Measurements from ENCODE around the gene CPNE5.

CPNE5 gene

DNA sequence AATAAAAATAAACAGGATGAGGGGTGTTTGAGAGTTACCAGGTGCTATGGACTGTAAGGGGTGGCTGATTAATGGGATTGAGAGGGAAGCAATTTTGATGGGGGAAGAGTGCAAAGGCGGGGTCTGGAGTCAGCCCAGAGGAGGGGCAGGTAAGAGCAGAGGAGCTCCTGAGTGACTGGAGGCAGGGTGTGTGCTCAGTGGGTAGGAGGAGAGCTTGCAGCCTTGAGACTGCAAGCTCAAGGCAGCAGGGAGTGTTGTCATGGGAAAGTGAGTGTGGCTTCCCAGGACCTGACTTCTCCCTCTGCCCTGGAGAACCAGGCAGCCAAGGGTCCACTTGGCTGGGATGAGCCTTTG is 87.4 kb downstream of the CPNE5 start:
- in situ Hi-C loops (cut with MboI; ENCODE audit: low sequenced_read_pairs), result loop anchor here (10.0 kb wide), 1 partner anchor 137 kb away; no protein-coding TSS in a partner anchor

DNA sequence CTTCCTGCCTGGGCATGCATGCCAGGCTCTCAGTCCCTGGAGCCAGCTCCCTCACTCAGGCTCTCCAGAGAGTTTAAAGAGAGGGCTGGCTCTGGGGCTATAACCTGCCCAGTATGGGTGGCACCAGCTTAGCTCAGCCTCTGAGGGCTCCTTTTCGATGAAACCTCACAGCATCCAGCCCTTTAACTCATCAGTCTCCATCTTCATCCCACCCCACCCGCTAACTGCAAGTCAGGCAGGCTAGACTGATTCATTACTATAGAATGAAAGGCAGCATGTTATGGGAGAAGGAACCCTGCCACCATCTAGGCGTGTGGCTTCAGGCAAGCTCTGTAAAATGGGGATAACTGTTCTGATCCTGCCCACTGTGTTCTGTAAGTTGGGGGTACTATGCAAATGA is 88.2 kb downstream of the CPNE5 start:
- in situ Hi-C loops (cut with MboI; ENCODE audit: low sequenced_read_pairs), result loop anchor here (10.0 kb wide), 1 partner anchor 136 kb away; no protein-coding TSS in a partner anchor

DNA sequence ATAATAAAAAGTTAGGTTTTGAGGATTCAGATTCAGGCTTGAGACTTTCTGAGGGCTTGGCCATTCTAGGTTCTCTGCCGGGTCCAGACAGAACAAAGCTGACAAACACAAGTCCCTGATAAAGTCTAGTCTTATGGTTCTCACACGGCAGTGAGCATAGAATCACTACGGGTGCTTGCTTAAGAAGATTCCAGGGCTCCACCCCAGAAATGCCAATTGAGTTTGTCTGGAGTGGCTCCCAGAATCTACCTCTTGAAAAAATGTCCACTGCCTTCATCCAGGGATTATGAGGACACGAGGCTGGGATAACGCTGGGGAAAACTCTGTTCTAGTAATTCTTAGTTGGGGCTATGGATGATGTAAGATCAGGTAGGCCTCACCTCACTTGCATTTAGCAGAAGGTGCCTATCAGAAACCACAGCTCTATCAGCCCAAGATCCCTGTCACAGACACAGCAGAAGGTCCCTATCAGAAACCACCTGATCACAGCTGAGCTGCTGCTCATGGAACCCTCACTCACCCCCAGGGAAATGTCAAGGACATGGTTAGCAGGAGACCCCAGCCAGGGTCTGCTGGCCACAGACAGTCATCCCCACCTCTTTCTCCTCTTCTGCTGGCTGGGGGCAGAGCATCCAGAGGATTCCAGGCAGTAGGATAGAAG is 89.3 kb downstream of the CPNE5 start:
- in situ Hi-C loops (cut with MboI; ENCODE audit: low sequenced_read_pairs), result loop anchor here (10.0 kb wide), 1 partner anchor 135 kb away; no protein-coding TSS in a partner anchor

DNA sequence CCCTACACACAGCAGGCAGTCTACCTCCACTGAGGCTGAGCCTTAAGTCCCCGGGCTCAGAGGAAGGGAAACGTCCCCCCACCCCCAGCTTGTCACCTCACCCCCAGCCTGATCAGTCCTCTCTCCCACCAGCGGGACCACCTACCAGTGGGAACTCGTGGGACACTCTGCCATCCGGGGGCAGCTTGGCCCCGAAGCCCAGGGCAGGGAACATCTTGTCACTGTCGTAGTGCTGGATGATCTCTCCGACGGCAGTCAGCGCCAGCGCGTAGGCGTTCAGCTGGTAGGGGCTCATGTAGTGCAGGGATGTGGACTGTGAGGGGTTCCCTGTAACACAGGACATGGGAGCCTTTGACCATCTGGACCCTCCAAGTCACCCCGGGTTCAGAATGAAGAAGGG is 93.0 kb downstream of the CPNE5 start:
- in situ Hi-C loops (cut with MboI; ENCODE audit: low sequenced_read_pairs), result no loop called here

DNA sequence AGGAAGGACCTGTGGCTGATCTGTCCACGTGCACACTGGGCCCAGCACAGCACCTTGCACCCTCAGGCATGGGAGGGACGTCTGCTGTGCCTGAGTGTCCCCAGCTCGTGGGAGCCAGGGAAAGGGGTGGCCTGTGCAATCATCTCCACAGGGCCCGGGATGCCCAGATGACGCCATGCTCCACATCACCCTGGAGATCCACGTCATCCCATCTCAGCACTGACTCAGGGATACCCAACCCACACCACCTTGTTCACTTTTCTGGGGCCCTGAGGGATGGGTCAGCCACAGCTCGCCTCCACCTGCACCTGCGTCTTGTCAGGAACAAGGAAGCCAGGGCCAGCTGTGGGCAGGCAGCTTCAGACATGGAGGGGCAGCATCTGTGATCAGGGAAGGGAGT is 93.4 kb downstream of the CPNE5 start:
- in situ Hi-C loops (cut with MboI; ENCODE audit: low sequenced_read_pairs), result no loop called here

DNA sequence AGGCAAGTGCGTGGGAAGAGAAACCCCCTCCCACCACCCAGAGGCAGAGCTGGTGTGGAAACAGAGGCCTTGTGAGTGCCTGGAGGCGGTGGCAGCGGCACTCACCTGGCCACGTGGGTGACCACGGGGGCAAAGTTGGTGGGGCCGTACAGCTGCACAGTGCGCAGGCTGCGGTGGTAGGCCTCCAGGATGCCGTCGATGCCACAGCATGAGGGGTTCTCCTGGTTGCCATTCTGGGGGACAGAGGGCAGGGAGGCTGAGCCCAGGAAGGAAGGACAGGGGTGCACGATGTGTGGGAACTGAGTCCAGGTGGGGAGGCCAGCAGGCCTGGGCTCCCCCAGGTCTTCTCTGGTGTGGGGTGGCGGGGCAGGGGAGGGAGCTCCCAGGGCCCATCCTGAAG is 94.0 kb downstream of the CPNE5 start:
- in situ Hi-C loops (cut with MboI; ENCODE audit: low sequenced_read_pairs), result no loop called here

DNA sequence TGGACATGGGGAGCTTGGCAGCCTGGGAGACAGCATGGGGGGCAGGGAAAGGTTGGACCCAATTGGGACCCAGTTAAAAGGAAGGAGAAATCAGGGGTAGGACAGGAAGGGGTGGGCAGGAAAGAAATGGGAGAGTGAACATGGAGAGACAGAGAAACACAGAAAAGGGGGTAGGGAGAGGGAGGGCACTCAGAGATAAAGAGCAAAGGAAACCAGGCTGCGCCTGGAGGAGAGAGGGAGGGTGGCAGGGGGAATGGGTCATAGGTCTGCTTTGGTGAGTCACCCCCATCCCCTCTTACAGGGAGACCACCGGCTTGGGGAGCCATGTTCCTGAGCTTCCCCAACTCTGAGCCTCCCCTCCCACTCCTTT is 95.0 kb downstream of the CPNE5 start:
- in situ Hi-C loops (cut with MboI; ENCODE audit: low sequenced_read_pairs), result no loop called here

DNA sequence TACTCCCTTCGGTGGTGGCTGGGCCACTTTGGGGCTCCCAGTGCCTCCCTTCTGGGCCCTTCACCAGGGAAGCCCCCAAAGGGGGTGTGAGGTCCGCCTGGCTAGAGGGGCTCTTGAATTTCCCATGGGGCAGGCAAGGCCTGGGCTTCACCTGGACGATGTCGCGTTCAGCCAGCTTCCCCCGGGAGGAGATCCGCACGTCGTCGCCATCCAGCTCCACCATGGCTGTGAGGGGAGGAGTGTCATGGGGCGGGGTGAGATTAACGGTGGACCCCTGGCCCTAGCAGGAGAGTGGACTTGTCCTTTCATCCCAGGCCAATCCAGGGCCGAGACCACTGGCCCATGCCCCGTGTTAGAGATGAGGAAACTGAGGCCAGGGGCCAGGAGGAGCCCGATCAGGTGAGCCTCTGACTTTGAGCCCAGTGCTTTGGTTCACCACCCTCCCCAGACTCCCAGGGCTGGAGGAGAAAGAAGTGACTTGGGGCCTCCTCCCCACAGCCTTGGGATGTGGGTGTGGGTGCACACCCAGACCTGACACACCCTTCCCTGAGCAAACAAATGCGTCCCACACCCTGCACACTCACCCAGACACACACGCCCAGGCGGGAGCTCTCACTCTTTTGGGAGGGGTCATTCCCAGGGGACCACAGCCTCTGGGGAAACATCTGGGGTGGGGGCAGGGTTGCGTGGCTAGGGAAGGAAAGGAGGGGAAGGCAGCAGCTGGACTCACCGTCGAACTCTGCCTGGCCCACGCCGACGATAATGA is 95.5 kb downstream of the CPNE5 start:
- in situ Hi-C loops (cut with MboI; ENCODE audit: low sequenced_read_pairs), result no loop called here

DNA sequence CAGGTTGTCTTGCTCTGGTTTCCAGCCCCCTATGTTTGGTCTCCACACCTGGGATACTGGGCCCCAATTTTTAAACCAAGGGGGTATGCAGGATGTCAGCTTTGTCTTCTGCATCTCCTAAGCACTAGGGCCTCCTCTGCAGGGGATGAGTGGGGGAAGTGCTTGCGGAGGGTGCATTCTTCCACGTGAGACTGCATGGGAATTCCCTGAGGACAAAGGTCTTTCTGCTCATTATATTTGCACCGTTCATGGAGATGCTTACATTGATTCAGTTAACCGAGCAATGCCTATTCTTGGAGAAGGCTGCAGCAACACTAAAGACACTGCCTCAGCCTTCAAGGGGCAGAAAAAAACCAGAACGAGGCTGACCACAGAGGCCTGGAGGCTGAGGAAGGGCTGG is 96.2 kb downstream of the CPNE5 start:
- in situ Hi-C loops (cut with MboI; ENCODE audit: low sequenced_read_pairs), result no loop called here

DNA sequence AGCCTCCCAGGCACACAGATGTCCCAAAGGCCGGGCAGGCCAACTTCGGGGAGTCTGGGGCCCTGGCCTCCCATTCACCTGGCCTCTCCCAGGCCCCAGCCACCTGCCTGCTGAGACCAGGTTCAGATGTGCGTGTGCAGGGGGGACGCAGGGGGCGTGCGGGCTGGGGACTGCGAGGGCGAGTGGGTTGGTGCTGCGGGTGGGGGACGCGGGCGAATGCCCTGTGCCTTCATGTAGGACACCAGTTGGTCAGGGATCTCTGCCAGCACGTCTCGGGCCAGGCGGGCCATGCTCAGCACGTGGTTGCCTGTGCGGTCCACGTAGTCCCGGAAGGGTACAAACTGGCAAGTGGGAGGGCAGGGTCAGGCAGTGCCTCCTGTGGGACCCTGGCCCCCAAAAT is 97.1 kb downstream of the CPNE5 start:
- in situ Hi-C loops (cut with MboI; ENCODE audit: low sequenced_read_pairs), result no loop called here

DNA sequence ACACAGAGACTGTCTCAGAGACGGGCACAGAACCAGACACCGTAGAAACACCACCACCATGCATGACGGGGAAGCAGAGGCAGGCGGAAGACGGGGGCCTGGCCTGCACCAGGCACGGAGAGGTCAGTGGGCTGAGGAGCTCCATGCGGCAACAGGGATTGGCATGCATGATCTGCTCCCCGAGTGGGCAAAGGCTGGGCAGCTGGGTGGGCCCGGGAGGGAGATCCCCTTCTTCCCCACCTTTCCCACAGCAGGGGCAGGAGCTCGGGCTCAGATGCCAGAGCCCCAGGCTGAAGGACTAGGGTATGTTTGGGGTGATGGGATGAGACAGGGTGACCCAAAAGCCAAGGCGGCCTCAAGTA is 98.4 kb downstream of the CPNE5 start:
- in situ Hi-C loops (cut with MboI; ENCODE audit: low sequenced_read_pairs), result no loop called here

DNA sequence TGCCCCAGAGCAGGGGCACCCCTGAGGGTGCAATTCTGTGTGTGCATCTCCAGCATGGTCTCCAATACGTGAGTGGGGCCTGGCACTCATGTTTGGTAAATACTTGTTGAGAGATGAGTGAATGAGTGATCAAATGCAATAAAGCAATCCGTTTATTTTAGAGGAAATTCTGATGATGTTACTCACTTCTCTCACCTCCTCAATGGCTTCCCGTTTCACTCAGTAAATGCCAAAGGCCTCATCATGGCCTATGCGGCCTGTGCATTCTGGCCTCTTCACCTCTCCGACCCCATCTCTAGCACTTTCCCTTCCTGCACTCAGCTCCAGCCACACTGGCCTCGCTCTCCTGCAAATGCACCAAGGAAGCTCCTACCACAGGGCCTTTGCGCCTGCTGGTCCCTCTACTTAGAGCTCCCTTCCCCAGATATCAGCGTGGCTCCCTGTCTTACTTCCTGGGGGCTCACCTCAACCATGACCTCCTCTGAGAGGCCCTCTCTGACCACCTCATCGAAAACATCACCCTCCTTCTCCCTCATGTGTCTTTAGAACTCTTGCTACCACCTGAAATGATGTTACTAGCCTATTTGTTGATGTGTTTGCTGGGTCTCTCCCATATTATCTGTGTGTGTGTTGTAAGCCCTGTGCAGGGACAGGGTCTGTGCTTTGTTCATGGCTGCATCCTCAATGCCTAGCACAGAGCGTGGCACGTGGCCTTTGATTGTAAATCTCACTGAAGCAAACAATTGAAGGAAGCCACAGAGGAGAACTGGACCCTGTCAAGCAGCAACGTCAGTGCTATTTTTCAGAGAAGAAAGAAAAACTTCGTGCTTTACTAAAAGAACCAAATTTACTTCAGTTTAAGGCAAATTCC is 99.1 kb downstream of the CPNE5 start:
- in situ Hi-C loops (cut with MboI; ENCODE audit: low sequenced_read_pairs), result no loop called here

DNA sequence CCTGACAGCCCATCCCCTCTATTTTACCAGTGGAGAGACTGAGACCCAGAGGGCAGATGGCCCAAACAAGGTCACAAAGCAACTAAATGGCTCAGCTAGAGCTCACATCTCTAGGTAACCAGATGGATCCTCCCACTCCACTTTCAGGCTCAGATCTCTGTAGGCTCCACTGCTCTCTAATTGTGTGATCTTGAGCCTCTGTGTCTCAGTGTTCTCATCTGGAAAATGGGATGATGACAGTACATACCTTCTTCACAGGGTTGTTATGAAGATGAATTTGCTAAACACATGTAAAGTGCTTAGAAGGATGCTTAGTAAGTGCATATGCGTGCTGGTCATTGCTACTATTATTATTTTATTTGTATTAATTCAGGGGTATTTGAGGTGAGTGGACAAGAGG is 101.1 kb downstream of the CPNE5 start:
- in situ Hi-C loops (cut with MboI; ENCODE audit: low sequenced_read_pairs), result no loop called here

DNA sequence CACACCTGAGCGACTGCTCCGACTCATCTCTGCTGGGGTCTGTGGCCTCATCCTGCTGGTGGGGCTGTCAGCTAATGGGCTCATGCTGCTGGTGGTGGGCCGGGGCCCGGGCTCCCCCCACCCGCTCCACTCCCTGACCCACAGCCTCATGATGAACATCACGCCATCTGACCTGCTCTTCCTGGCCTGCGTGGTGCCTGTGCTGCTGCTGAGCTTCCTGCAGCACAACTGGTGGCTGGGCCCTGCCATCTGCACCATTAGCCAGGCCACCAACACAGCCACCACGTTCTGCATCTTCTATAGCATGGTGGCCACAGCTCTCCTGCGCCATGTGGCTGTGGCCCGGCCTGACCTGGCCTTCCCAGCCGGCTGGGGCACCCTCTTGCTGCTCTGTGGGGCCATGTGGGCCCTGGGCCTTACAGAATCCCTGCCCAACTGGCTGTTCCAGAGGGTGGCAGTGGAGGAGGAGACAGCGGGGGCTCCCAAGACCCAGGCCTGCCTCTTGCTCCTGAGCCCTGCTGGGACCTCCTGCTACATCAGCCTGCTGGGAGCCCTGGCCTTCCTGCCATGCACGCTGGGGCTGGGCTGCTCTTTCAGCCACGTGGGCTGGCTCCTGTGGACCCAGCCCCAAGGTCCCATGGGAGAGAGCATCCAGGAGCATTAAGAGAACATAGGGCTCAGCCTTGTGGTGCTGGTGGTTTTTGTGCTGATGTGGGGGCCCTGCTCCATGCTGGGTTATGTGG is 102.0 kb downstream of the CPNE5 start:
- in situ Hi-C loops (cut with MboI; ENCODE audit: low sequenced_read_pairs), result no loop called here

DNA sequence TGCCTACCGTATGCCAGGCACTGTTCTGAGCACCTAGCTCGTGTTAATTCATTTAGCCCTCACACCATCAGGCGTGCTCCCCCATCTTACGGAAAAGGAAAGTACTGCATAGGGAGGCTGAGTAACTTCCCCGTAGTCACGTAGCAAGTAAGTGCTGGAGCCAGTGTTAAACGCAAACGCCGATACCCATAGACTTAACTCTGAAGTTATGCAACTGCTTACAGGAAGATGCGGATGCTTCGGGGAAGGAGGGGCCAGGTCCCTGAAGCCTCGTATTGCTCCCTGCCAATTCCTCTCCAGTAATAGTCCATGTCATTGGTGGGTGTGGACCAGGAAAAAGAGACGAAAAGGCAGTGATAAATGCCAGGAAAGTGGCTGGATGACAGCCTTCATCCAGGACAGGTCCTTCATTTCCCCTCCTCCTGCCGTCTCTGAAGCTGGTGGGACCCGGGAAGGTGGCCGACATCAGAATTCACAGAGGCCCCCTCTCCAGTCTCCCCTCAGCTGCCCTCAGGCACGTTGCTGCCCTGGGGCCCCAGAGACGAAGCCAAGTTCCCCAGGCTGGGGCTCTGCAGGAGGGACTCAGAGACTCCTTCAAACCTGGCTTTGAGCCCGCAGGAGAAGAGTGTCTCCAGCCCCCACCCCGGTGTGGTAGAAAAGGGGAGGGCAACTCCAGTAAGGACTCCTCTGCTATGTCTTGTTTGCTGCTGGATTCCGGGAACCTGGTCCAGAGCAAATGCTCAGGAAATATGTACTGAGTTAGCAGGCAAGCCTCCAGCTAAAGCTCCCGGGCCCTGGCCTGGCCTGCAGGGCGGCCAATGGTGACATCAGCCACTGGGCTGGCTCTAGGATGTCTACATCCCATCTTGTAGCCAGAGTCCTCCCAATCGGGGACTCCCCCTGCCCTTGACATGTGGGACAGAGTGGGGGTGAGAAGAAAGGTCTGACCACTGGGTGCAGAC is 103.9 kb downstream of the CPNE5 start:
- in situ Hi-C loops (cut with MboI; ENCODE audit: low sequenced_read_pairs), result no loop called here

DNA sequence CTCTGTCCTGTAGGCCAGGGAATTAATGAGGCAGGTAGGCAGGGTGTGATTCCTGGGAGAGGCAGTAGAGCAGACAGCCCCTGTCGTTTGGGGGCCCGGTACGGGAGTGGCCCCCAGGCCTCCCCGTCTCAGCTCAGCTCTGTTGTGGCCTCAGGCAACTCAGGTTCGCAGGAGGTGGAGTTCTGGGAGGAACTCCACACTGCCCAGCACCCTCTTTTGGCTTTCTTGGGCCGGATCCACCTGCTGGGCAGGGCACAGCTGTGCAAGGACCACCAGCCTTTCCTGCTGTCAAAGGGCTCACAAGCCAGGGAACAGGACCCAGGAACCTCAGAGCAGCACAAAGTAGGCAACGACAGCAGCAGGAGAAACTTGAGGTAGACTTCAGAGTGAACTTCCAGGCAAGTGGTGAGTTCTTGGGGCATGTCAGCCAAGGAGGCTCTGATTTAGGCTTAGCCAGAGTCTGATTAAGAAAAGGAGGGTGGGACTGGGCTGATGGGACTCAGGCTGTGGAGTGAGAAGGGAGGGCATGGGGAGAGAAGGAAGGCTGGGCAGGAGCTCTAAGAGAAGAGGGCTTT is 104.7 kb downstream of the CPNE5 start:
- in situ Hi-C loops (cut with MboI; ENCODE audit: low sequenced_read_pairs), result no loop called here

DNA sequence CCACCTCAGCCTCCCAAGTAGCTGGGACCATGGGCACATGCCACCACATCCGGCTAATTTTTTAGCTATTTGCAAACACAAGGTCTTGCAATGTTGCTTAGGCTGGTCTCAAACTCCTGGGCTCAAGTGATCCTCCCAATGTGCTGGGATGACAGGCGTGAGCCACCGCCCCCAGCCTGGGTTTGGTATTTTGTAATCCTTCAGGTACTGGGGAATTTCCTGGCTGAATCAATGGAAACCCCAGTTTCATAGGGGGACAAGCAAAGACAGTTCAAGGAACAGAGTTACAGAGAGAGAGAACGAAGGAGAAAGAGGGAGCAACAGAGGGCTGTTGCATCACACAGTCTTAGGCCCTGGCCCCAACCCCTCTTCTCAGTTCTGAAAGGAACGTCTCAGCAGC is 105.9 kb downstream of the CPNE5 start:
- in situ Hi-C loops (cut with MboI; ENCODE audit: low sequenced_read_pairs), result no loop called here

DNA sequence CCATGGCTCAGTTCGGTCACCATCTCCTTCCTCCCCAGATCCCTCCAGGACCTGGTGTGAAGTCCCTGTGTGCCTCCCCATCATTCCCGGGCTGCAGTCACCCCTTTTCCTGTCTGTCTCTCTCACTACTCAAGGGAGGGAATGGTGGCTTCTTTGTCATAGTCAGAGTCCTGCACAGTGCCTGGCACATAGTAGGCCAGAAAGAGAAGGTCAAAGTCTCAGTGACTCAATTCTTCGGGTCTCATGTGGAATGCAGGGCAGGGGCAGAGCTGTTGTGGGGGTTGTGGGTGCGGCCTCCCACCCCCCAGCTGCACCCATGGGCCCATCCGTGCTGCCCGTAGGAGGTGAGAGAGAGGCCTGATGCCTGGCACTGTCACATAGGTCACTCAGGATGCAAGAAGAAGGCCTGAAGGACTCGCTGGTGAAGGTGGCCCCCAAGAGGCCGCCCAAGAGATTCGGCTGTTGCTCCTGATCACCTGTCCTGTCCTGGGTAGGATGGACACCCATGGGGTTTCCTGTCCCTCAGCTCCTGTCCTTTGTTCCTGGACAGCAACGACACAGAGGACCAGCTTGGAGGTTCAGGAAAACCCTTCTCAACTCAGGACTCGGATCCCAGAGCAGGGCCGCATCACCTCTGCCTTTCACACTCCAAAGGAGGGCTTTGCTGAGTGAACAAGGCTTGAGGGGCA is 107.5 kb downstream of the CPNE5 start:
- in situ Hi-C loops (cut with MboI; ENCODE audit: low sequenced_read_pairs), result no loop called here

All from HL-60/S4 (cell line).